OCI-LY7 (cell line): ENCODE measurements around the gene LPP.

Experiments
- EZH2phosphoT487 ChIP-seq: fragments of 200-600 bp; sonication (generic); IDR thresholded peaks from 2 replicates; pipeline ENCODE4 v1.6.1; 2018; ENCODE audit warnings: low read depth, borderline replicate concordance, mild to moderate bottlenecking, mixed run types, antibody characterized with exemption, low read length, moderate library complexity, mixed read lengths
- TF ChIP-seq, protein P1 (sequence below): fragments of 200-600 bp; sonication (generic); conservative IDR thresholded peaks from 2 replicates; pipeline ENCODE4 v1.5.1; 2014; ENCODE audit warnings: mild to moderate bottlenecking, antibody characterized with exemption, low read length, moderate library complexity, mixed read lengths

- TF ChIP-seq, protein P1, sequence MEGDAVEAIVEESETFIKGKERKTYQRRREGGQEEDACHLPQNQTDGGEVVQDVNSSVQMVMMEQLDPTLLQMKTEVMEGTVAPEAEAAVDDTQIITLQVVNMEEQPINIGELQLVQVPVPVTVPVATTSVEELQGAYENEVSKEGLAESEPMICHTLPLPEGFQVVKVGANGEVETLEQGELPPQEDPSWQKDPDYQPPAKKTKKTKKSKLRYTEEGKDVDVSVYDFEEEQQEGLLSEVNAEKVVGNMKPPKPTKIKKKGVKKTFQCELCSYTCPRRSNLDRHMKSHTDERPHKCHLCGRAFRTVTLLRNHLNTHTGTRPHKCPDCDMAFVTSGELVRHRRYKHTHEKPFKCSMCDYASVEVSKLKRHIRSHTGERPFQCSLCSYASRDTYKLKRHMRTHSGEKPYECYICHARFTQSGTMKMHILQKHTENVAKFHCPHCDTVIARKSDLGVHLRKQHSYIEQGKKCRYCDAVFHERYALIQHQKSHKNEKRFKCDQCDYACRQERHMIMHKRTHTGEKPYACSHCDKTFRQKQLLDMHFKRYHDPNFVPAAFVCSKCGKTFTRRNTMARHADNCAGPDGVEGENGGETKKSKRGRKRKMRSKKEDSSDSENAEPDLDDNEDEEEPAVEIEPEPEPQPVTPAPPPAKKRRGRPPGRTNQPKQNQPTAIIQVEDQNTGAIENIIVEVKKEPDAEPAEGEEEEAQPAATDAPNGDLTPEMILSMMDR = no peak
- no peak for TF ChIP-seq EZH2phosphoT487
Measured at GRCh38 chr3:188134856-188135255, 19.1 kb upstream of the LPP start.
